RPMI7951 (cell line): ENCODE data around the gene DCAF5. TPM values are rescaled to one million over a fixed set of nuclear protein-coding genes. Genes with fewer than 3 reads are reported as not detected.
"Not testable (repeated sequence)": the region's sequence is repeated elsewhere in the genome, so short reads cannot be mapped to it uniquely, and the experiment has no call there.

ENCODE experiments used
- DNase-seq: peaks from one replicate; pipeline ENCODE4 v3.0.0-alpha.2; 2012; ENCODE audit warnings: low read depth
- total RNA-seq: library from RNA; depleted of rRNA; stranded (reverse); fragments of >200 nt; shearing (Covaris generic); gene quantifications from 2 replicates; pipeline ENCODE4 v1.2.3, GENCODE V29; 2014

DCAF5 gene
- total RNA-seq, 1 experiment from 2014 or later: 11.5 TPM

DNA sequence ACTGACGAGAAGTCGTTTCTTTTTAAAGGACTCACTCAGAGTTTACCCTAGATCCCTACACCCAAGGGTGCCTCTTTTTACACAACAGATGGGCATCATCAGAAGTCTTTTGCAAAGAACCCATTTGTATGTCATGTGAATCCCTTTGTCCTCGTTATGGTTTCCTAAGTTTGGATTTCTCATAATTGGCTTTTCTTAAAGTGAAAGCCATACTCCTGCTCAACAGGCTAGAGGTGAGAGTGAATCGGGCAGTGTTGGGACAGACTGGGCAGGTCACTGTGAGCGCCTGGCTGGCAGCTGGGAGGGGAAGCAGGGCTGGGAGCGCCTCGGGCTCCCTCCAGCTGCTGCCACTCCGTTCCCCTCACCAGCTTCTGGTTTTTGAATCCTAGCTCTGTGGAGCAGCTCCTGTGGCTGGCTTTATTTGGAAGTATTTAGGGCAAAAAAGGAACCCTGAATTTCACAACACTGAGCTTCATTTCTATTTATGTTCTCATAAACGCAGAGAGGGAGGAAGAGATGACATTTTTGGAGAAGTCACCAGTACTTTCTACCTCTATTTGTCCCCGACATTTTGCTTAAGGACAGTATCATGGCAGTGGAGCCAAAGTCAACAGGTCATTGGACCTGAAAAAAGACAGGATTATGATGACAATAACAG, 110.0 kb downstream of the DCAF5 start:
- peak; percentile 61 for DNase-seq

DNA sequence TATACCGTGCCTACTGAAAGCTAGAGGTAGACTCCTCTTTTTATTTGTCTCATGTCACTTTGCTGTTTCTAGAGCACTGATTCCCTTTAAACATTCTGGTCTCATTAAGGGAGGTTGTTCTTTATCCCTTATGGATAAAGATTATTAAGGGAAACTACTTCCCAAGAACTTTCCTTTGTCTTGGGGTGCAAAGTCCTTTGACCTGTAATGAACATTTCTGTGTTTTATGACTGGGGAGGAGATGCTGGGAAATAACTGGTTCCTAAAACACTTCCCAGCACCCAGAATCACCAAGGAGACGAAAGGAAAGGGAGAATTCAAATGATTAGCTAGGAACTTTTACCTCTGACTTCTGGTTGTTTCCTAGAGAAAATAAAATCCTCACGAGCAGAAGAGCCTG, 110.6 kb downstream of the DCAF5 start:
- no peak for DNase-seq

DNA sequence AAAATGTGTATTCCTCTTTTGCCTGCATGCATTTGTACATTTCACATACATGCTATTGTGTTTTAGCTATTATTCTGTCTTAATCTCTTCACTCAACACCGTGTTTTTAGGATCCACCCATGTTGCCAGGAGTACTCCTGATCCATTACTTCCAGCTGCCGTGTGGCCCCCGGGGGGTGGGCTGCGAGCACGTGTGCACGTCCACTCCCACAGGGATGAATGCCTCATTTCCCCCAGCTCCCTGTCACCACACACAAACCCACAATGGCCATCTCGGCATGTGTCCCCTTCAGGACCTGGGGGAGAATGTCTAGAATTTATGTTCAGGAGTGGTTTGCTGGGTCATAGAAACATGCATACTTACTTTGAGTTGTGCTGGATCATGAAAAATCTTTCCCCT, 111.1 kb downstream of the DCAF5 start:
- DNase-seq: no peak

GRCh38 chr14:69040353-69040752, 112.6 kb downstream of the DCAF5 start:
- DNase-seq: no peak

- DNase-seq: peak; percentile 76
Measured at GRCh38 chr14:69039288-69039628, 113.7 kb downstream of the DCAF5 start.

- DNase-seq: peak; percentile 87
Measured at GRCh38 chr14:69038455-69039287, 114.2 kb downstream of the DCAF5 start.

GRCh38 chr14:69037790-69038454, 115.0 kb downstream of the DCAF5 start:
- DNase-seq: peak; percentile 61

DNA sequence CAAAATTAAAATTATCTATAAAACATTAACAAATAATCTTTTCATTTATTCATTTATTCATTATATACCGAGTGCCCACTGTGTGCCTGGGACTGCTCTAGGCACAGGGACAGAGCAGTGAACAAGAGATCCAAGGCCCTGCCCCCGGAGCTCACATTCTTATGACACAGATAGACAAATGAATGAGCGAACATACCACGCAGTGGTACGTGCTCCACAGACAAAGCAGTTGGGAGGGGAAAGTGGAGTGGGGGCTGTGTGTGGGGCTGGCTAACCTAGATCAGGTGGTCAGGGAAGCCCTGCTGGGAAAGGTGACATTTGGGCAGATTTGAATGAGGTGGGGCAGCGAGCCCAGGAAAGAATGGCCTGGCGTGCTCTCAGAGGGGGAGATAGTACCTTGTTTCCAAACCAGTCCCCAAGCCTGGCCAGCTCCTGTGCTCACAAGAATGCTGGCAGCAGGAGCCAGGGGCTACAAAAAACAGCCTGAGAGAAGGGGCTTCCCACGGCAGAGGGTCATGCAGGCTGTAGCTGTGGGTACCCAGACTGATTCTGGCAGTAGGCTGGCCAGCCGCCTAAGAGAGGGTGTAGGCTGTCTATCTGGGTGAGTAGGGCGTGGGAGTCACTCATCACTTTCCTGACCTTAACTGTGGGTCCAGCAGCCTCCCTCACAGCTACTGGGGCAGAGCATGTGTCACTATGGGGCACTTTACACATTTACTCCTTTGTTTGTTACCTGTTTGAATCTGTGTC, 116.0 kb downstream of the DCAF5 start:
- DNase-seq: no peak

DNA sequence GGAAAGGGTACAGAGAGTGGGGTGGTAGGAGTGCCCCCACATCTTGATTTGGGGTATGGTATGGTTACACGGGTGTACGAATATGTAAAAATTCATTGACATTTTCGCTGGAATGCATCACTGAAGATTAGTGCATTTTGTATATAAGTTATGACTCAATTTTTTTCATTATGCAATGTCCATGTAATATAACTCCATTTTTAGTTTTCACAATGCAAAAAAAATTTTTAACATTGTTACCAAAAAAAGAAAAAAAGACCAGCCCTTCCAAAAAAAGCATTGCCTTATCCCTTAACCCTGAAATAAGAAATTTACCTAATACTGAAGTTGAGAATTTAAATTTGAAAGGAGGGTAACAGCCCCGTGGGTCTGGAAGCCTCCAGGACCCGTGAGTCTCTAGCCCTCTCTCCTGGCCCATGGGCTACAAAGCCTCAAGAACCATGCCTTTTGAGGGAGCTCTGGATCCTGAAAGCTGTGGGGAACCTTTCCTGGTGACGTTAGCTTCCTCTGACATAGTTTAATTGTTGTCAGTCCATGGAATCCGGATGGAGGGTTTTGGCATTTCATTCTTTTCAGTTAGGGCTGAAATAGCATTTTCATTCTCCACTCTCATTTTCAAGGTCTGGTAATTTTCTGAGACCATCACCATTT, 118.2 kb downstream of the DCAF5 start:
- DNase-seq: no peak

DNA sequence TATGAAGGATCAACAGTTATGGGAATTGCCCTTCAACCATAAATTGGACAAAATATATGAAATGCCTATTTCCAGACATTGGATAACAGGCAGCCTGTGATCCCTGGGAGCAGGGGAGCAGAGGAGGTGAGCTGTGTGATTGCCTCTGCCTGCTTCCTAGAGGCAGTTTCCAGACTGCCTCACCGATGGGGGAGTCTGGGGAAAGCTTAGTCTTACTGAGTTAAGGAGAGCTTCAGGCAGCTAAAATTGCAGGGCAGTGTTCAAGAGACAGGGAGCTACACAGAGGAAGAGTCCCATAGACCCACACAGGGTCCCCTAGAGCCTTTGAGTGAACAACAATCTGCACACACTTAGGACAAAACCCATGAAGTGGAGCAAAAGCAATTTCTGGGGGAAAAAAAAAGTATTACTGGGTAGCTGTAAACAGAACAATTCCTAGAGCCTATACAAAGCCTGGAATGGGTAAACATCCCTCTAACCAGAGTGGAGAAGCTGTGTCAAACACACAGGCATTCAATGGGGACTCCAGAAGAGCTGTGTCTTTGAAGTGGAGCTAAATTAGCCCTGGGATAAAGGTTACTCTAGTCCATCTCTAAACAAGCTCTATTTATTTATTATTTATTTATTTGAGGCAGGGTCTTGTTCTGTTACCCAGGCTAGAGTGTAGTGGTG, 125.5 kb downstream of the DCAF5 start:
- no peak for DNase-seq

- DNase-seq: no peak
Measured at GRCh38 chr14:69023035-69023434, 129.9 kb downstream of the DCAF5 start.

- DNase-seq: not testable (repeated sequence)
Measured at GRCh38 chr14:69022093-69022492, 130.8 kb downstream of the DCAF5 start.

GRCh38 chr14:69017706-69018105, 135.2 kb downstream of the DCAF5 start:
- DNase-seq: no peak

DNA sequence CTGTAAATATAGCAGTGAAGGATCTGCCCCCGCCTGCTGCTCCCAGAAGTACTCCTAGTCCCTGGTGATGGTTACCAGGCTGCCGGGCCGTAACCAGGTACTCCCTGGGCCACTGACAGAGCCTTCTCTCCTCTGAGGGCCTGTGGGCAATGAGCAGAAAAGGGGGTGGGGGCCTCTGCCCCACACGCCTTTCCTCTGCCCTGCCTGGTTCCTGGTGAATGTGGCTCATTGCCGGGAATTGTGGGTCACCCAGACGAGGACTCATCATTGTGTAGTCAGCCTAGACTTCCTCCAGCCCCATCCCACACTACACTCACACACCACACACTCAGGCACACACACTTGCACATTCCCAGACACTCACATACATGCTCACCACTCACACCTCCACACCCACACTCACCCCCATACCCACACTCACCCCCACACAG, 138.1 kb downstream of the DCAF5 start:
- DNase-seq: peak; percentile 13

- peak; percentile 34 for DNase-seq
Measured at GRCh38 chr14:69013943-69014782, 138.8 kb downstream of the DCAF5 start.

DNA sequence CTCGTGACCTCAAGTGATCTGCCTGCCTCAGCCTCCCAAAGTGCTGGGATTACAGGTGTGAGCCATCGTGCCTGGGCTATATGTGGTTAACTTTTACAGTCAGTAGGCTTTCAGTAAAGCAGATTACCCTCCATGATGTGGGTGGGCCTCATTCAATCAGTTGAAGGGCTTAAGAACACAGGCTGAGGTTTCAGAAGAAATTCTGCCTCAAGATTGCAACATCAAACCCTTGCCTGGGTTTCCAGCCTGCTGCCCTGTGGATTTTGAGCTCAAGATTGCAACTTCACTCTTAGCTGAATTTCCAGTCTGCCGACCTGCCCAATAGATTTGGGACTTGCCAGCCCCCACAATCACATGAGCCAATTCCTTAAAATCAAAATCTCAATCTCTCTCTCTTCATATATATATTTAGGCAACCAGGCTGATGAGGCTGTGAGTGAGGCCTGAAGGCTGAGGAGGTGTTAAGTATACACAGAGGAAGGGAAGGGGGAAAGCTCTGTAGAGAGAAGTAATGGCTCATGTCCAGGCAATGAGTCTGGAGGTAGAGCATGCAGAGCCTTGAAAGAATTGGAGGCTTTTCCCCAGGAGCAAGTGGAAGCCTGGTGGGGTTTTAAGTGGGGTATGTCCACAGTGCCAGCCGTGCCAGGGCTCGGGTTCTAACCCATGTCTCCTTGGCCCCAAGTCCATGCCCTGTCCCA, 140.5 kb downstream of the DCAF5 start:
- DNase-seq: no peak

DNA sequence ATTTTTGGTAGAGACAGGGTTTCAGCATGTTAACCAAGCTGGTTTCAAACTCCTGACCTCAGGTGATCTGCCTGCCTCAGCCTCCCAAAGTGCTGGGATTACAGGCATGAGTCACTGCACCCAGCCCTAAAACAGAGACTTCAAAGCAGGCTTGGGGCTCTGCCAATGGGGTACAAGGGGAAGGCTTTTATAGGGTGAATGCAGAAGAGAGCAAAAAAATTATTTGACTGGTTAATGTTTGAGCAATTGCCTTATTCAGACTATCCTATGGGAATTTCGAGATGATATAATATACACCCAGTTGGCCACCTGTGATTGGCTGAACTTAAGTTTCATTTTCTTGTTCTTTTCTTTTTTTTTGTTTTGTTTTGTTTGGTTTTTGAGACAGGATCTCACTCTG, 142.3 kb downstream of the DCAF5 start:
- no peak for DNase-seq

- peak; percentile 26 for DNase-seq
Measured at GRCh38 chr14:69008421-69008884, 144.5 kb downstream of the DCAF5 start.

DNA sequence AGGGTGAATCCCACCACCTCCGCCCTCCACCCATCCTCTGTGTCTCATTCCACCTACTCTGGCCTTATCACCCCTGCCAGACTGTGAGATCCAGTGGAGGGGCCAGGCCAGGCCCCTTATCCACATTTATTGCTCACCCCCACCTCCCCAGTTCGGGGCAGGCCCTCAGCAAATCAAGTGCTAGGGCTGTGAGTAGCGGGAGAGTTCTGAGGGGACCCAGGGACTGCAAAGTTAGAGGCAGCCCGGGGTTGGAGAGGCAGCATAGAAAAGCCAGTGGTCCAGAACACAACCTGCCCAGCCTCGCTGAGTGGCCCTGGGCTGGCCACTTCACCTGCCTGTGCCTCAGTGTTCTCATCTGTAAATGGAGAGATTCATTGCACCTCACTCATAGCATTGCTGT, 146.6 kb downstream of the DCAF5 start:
- no peak for DNase-seq
